ENCODE measurements around the gene SOX12. TPM values are rescaled to one million over a fixed set of nuclear protein-coding genes. Genes with fewer than 3 reads are reported as not detected.

SOX12 gene
- total RNA-seq, 1 experiment from 2014 or later, result 40.4 TPM

GRCh38 chr20:309841-310644 lies 15.3 kb upstream of the SOX12 start (continued):
- TF ChIP-seq, protein P1, sequence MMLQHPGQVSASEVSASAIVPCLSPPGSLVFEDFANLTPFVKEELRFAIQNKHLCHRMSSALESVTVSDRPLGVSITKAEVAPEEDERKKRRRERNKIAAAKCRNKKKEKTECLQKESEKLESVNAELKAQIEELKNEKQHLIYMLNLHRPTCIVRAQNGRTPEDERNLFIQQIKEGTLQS (IDR thresholded peaks at IDR 0.05), result no peak
- TF ChIP-seq TCF7L2 (IDR thresholded peaks at IDR 0.05; ENCODE audit: borderline replicate concordance, extremely low read depth, insufficient read depth, insufficient read length) (no peak), POLR2AphosphoS5 (IDR thresholded peaks at IDR 0.05; ENCODE audit: low read depth, low read length) (no peak), YY1 (IDR thresholded peaks at IDR 0.05; ENCODE audit: extremely low read depth, insufficient replicate concordance, low read depth, low read length) (no peak)

- ChIA-PET CTCF (no interaction called here), POLR2A (interaction anchor here (1.0 kb wide), 1 partner anchor 13 kb away, joined by 3 read pairs; no protein-coding TSS in a partner anchor), RAD21 (ENCODE audit: low non-redundant PET in 1 of 2, low total read pairs in 2 of 2, uncharacterized antibody in 2 of 2, unreplicated experiment in 2 of 2) (no interaction called here)
- Histone ChIP-seq H4K20me1 (ENCODE audit: insufficient read depth) (no peaks in the 10 kb centered on the region), H3K4me2 (ENCODE audit: low read length) (no peak overlapping the region), H3K9me3 (ENCODE audit: control insufficient read depth in 1 of 2, insufficient read depth in 1 of 2, low read depth in 1 of 2, low read length in 2 of 2) (no peaks in the 10 kb centered on the region), H3K27me3 (ENCODE audit: insufficient read depth, low read length) (no peaks in the 10 kb centered on the region), H3K9ac (ENCODE audit: low read length) (no peak overlapping the region), H2AFZ (ENCODE audit: low read depth, low read length, poor library complexity, severe bottlenecking) (no peak overlapping the region), H3K79me2 (ENCODE audit: insufficient read depth, low read length) (no peaks in the 10 kb centered on the region), H3K9me2 (ENCODE audit: insufficient read depth) (no peaks in the 10 kb centered on the region), H3K4me1 (ENCODE audit: control insufficient read depth in 1 of 2, insufficient read depth in 2 of 2, low read length in 2 of 2) (peaks cover 0 to 12% of the 10 kb centered on the region in 2 experiments; a peak in 2 of 4 replicates), H3K27ac (ENCODE audit: low read depth, low read length) (no peak overlapping the region), H3K4me3 (replicated peaks in 1 of 2; ENCODE audit: low read depth in 1 of 2, low read length in 2 of 2) (no peak overlapping the region), H3K36me3 (ENCODE audit: control insufficient read depth in 1 of 2, insufficient read depth in 2 of 2, low read length in 2 of 2) (no peaks in the 10 kb centered on the region)
- BruUV-seq (replicated peaks), result no TSS peak
- TF ChIP-seq POLR2AphosphoS5 (IDR thresholded peaks at IDR 0.05; ENCODE audit: low read depth, low read length) (no peak), YY1 (IDR thresholded peaks at IDR 0.05; ENCODE audit: extremely low read depth, insufficient replicate concordance, low read depth, low read length) (no peak), ELF1 (IDR thresholded peaks at IDR 0.05; ENCODE audit: borderline replicate concordance, low read depth) (no peak), TCF7L2 (IDR thresholded peaks at IDR 0.05; ENCODE audit: borderline replicate concordance, extremely low read depth, insufficient read depth, insufficient read length) (no peak), SIN3A (IDR thresholded peaks at IDR 0.05; ENCODE audit: low read depth) (no peak), EZH2 (IDR thresholded peaks at IDR 0.05) (no peak), ZBTB33 (IDR thresholded peaks at IDR 0.05; ENCODE audit: extremely low read depth, insufficient replicate concordance, low read length) (no peak), ZFX (IDR thresholded peaks at IDR 0.05) (no peak), POLR2A (IDR thresholded peaks at IDR 0.05; ENCODE audit: borderline replicate concordance, extremely low read depth, insufficient read depth, insufficient read length) (no peak), RAD21 (IDR thresholded peaks at IDR 0.05; ENCODE audit: low read depth) (no peak), SRF (IDR thresholded peaks at IDR 0.05; ENCODE audit: low read depth) (no peak)
- TF ChIP-seq, protein P1 (IDR thresholded peaks at IDR 0.05), result no peak
- TF ChIP-seq, protein P2, sequence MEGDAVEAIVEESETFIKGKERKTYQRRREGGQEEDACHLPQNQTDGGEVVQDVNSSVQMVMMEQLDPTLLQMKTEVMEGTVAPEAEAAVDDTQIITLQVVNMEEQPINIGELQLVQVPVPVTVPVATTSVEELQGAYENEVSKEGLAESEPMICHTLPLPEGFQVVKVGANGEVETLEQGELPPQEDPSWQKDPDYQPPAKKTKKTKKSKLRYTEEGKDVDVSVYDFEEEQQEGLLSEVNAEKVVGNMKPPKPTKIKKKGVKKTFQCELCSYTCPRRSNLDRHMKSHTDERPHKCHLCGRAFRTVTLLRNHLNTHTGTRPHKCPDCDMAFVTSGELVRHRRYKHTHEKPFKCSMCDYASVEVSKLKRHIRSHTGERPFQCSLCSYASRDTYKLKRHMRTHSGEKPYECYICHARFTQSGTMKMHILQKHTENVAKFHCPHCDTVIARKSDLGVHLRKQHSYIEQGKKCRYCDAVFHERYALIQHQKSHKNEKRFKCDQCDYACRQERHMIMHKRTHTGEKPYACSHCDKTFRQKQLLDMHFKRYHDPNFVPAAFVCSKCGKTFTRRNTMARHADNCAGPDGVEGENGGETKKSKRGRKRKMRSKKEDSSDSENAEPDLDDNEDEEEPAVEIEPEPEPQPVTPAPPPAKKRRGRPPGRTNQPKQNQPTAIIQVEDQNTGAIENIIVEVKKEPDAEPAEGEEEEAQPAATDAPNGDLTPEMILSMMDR (IDR thresholded peaks at IDR 0.05 in 2 of 3, conservative IDR thresholded peaks at IDR 0.05 in 1 of 3; ENCODE audit: borderline replicate concordance in 1 of 3, insufficient read depth in 1 of 3, low read depth in 2 of 3, low read length in 2 of 3), result no peak
- TF ChIP-seq, protein P3, sequence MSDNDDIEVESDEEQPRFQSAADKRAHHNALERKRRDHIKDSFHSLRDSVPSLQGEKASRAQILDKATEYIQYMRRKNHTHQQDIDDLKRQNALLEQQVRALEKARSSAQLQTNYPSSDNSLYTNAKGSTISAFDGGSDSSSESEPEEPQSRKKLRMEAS (IDR thresholded peaks at IDR 0.05), result no peak
- DNase-seq (ENCODE audit: low read depth, low spot score) (no peak), ATAC-seq (no peak)
- intact Hi-C loops (cut with micrococcal nuclease), result no loop called here
These were observed 14.7 kb upstream of the SOX12 start for GRCh38 chr20:310645-311044.

All from HCT116 (cell line).